Measurements from ENCODE around the gene PPM1M. TPM values are rescaled to one million over a fixed set of nuclear protein-coding genes. Genes with fewer than 3 reads are reported as not detected.

The PPM1M gene
- total RNA-seq, 1 donor from 2014 or later, result 1.1 TPM

DNA sequence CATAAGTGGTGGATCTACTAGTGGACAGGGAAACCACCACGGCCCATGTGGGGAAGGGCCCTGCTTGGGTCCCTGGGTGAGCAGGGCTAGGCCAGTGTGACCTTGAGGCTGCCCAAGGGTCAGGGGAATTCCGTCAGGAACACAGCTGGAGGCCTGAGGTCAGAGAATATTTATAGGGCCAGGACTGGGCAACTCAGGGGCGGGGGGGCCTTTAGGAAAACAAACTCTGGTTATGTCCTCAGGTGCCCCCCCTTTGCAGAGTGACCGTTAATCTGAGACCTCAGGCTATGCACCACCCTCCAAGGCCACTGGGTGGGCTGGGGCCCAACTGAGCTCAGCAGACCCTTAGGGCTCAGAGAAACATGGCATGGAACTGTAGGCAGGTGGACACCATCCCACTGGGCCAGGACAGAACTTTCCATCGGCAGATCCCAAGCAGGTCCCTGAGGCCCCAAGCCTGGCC is 9.1 kb upstream of the PPM1M start:
- Histone ChIP-seq H3K27ac (no peak overlapping the region), H3K36me3 (no peaks in the 10 kb centered on the region), H3K4me2 (no peak overlapping the region), H3K27me3 (no peaks in the 10 kb centered on the region), H4K20me1 (ENCODE audit: low read depth) (peaks cover 10% of the 10 kb centered on the region), H3K9me3 (ENCODE audit: low read depth) (no peaks in the 10 kb centered on the region), H3K4me1 (peaks cover 8% of the 10 kb centered on the region), H3K4me3 (no peak overlapping the region), H3K79me2 (ENCODE audit: low read depth) (peaks cover 7% of the 10 kb centered on the region), H3F3A (ENCODE audit: low read depth) (no peaks in the 10 kb centered on the region), H2AFZ (replicated peaks) (no peak overlapping the region), H3K9ac (no peak overlapping the region)
- Mint-ChIP-seq H3K36me3 (no peaks in the 10 kb centered on the region), H3K27ac (peak overlapping the region; percentile 46), H3K27me3 (ENCODE audit: insufficient read depth, low read depth) (peaks cover 6% of the 10 kb centered on the region), H3K4me1 (peaks cover 29% of the 10 kb centered on the region), H3K9me3 (no peaks in the 10 kb centered on the region), H3K4me3 (peak overlapping the region; percentile 24)
- TF ChIP-seq EZH2phosphoT487 (IDR thresholded peaks at IDR 0.05) (no peak), EZH2 (IDR thresholded peaks at IDR 0.05) (no peak)
- TF ChIP-seq, protein P1, sequence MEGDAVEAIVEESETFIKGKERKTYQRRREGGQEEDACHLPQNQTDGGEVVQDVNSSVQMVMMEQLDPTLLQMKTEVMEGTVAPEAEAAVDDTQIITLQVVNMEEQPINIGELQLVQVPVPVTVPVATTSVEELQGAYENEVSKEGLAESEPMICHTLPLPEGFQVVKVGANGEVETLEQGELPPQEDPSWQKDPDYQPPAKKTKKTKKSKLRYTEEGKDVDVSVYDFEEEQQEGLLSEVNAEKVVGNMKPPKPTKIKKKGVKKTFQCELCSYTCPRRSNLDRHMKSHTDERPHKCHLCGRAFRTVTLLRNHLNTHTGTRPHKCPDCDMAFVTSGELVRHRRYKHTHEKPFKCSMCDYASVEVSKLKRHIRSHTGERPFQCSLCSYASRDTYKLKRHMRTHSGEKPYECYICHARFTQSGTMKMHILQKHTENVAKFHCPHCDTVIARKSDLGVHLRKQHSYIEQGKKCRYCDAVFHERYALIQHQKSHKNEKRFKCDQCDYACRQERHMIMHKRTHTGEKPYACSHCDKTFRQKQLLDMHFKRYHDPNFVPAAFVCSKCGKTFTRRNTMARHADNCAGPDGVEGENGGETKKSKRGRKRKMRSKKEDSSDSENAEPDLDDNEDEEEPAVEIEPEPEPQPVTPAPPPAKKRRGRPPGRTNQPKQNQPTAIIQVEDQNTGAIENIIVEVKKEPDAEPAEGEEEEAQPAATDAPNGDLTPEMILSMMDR (IDR thresholded peaks at IDR 0.05), result no peak
- DNase-seq (ENCODE audit: low spot score), result no peak

DNA sequence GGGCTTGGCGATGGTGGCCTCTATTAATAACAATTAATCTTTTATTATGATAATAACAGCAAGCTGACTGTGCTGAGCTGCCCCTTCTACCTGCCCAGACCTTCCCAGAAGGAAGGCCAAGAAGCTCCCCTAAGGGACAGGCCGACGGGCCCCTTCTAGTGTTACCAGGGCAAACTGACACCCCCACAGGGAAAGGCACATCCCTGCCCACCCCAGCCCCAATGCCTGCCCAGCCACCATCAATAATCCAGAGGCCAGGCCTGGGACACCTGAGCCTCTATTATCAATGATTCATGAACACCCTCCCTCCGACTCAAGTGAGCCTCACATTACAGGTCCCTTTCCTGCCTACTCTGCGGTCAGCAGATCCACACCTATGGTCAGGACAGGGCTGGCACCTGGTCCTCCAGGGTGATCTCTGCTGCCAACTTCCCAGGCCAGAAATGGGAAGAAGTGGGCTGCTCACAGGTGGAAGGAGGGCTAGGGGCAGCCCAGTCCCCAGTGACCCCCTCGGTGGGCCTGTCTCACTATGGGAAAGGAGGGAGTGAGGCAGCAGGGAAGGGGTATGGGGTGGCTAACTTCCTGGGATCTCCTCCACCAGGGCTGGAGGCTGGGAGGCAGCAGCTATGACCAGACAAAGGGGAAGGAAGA is 8.4 kb upstream of the PPM1M start:
- H2AFZ ChIP-seq (replicated peaks), result no peak overlapping the region
- H3K4me3 ChIP-seq, result no peak overlapping the region
- H3F3A ChIP-seq (ENCODE audit: low read depth), result no peaks in the 10 kb centered on the region
- H3K4me1 Mint-ChIP-seq, result peaks cover 29% of the 10 kb centered on the region
- no peaks in the 10 kb centered on the region for H3K36me3 ChIP-seq
- no peaks in the 10 kb centered on the region for H3K36me3 Mint-ChIP-seq
- H3K4me1 ChIP-seq, result peaks cover 8% of the 10 kb centered on the region
- H3K27ac ChIP-seq, result no peak overlapping the region
- no peak for DNase-seq (ENCODE audit: low spot score)
- H3K27ac Mint-ChIP-seq, result no peak overlapping the region
- no peaks in the 10 kb centered on the region for H3K9me3 ChIP-seq (ENCODE audit: low read depth)
- peaks cover 4% of the 10 kb centered on the region for H3K27me3 Mint-ChIP-seq (ENCODE audit: insufficient read depth, low read depth)
- H3K79me2 ChIP-seq (ENCODE audit: low read depth), result peaks cover 7% of the 10 kb centered on the region
- H4K20me1 ChIP-seq (ENCODE audit: low read depth), result peaks cover 10% of the 10 kb centered on the region
- H3K4me3 Mint-ChIP-seq, result peak overlapping the region; percentile 72
- H3K9me3 Mint-ChIP-seq, result no peaks in the 10 kb centered on the region
- peak overlapping the region; percentile 88 for H3K4me2 ChIP-seq
- TF ChIP-seq, protein P1 (IDR thresholded peaks at IDR 0.05), result no peak
- TF ChIP-seq EZH2phosphoT487 (IDR thresholded peaks at IDR 0.05), result no peak
- no peak for TF ChIP-seq EZH2 (IDR thresholded peaks at IDR 0.05)
- H3K9ac ChIP-seq, result no peak overlapping the region
- H3K27me3 ChIP-seq, result no peaks in the 10 kb centered on the region

DNA sequence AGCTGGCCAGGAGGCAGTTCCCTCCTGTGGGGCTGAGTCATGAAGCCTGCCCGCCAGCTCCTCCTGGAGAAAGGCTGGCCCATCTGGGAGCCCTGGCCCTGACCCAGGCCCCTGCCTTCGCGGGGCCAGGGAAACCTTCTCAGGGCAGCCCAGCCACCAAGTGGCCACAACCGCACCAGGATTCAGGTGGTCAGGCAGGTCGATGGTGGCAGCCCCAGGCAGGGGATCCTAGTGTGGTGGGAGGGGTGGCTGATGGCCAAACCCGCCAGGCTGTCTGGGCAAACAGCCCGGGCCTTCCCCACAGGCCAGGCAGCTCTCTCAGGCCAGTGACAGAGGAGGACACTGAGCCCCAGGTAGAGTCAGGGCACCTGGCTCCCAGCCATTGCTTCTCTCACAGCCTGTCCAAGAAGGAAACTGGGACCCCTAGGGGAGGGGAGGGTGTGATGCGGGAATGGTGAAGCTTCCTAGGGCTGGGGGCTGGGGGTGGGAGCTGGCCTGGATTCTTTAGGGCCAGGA is 7.8 kb upstream of the PPM1M start:
- Histone ChIP-seq H4K20me1 (ENCODE audit: low read depth) (peaks cover 10% of the 10 kb centered on the region), H3K79me2 (ENCODE audit: low read depth) (peaks cover 7% of the 10 kb centered on the region), H3F3A (ENCODE audit: low read depth) (no peaks in the 10 kb centered on the region), H3K9ac (no peak overlapping the region), H3K27ac (no peak overlapping the region), H3K4me1 (peaks cover 8% of the 10 kb centered on the region), H3K4me2 (peak overlapping the region; percentile 88), H2AFZ (replicated peaks) (no peak overlapping the region), H3K4me3 (peak overlapping the region; percentile 87), H3K9me3 (ENCODE audit: low read depth) (no peaks in the 10 kb centered on the region), H3K27me3 (no peaks in the 10 kb centered on the region), H3K36me3 (no peaks in the 10 kb centered on the region)
- H3K4me1 Mint-ChIP-seq, result peaks cover 29% of the 10 kb centered on the region
- H3K9me3 Mint-ChIP-seq, result no peaks in the 10 kb centered on the region
- peak overlapping the region; percentile 97 for H3K4me3 Mint-ChIP-seq
- no peaks in the 10 kb centered on the region for H3K36me3 Mint-ChIP-seq
- no peak for DNase-seq (ENCODE audit: low spot score)
- no peak for TF ChIP-seq EZH2phosphoT487 (IDR thresholded peaks at IDR 0.05)
- TF ChIP-seq, protein P1 (IDR thresholded peaks at IDR 0.05), result peak; percentile 11
- H3K27ac Mint-ChIP-seq, result no peak overlapping the region
- H3K27me3 Mint-ChIP-seq (ENCODE audit: insufficient read depth, low read depth), result peaks cover 4% of the 10 kb centered on the region

All from neural progenitor cell (in vitro differentiated cells).